GM12878 (cell line): ENCODE data around the gene MYO1D. TPM values are rescaled to one million over a fixed set of nuclear protein-coding genes. Genes with fewer than 3 reads are reported as not detected.

Experiments used
- ATAC-seq: fragments of 200-7000 bp; cut with Tn5 transposase; 3 replicates; pipeline ENCODE4 v1.9.1; 2020; ENCODE audit warnings: mild to moderate bottlenecking, moderate library complexity
- BruUV-seq: library from RNA; stranded (reverse); fragments of 400-500 nt; replicated peaks from 2 replicates; lab custom pipeline; 2021; lab: Mats Ljungman, UMichigan
- CTCF ChIA-PET: fragments of 300-600 bp; sonication (Branson Sonifier 250); formaldehyde crosslinking; extraction: SDS; loops from one replicate; lab custom pipeline; 2021; ENCODE audit warnings: inconsistent platforms; lab: Yijun Ruan, JAX
- POLR2A ChIA-PET: fragments of 350-600 bp; formaldehyde crosslinking; extraction: SDS; loops from one replicate; lab custom pipeline; 2021; ENCODE audit warnings: inconsistent platforms; lab: Charles Lee
- RAD21 ChIA-PET: fragments of 300-600 bp; sonication (Branson Sonifier 250); formaldehyde crosslinking; loops from one replicate; lab custom pipeline; 2023; ENCODE audit warnings: antibody characterized with exemption; ENCODE audit not compliant: unreplicated experiment; lab: Charles Lee
- SMC1A ChIA-PET: fragments of 300-600 bp; sonication (Branson Sonifier 250); formaldehyde crosslinking; loops from one replicate; lab custom pipeline; 2023; ENCODE audit not compliant: unreplicated experiment, uncharacterized antibody; lab: Charles Lee
- DNase-seq: peaks from one replicate; pipeline ENCODE4 v3.0.0-alpha.2; 2011; ENCODE audit warnings: low read depth, low spot score
- FAIRE-seq: peaks from 3 replicates; lab custom pipeline; 2011; peaks lifted over from hg19 to GRCh38; lab: Jason Lieb, UNC
- H2AFZ ChIP-seq: 2 replicates; pipeline ENCODE4 v1.6.0; 2011; ENCODE audit warnings: low read depth, low read length, control low read depth; ENCODE audit not compliant: control insufficient read depth
- H3K27ac ChIP-seq: 2 replicates; pipeline ENCODE4 v1.5.1; 2011; ENCODE audit warnings: control low read depth; ENCODE audit not compliant: control insufficient read depth, insufficient read depth
- H3K27me3 ChIP-seq, 2 experiments: replicated peaks in 1 of 2; 2 replicates each; pipeline versions ENCODE4 v1.6.0 to v1.6.1; 2011; ENCODE audit warnings: low read length in 1 of 2; ENCODE audit not compliant: control insufficient read depth in 2 of 2, insufficient read depth in 2 of 2
- H3K36me3 ChIP-seq, 2 experiments: 2 replicates each; pipeline ENCODE4 v1.5.1; 2011; ENCODE audit warnings: low read length in 1 of 2; ENCODE audit not compliant: control insufficient read depth in 2 of 2, insufficient read depth in 2 of 2
- H3K4me1 ChIP-seq: 2 replicates; pipeline ENCODE4 v1.6.1; 2011; ENCODE audit warnings: mild to moderate bottlenecking, low read length, moderate library complexity, mixed read lengths; ENCODE audit not compliant: control insufficient read depth, insufficient read depth
- H3K4me2 ChIP-seq: 2 replicates; pipeline ENCODE4 v1.6.0; 2011; ENCODE audit warnings: control low read depth; ENCODE audit not compliant: control insufficient read depth, insufficient read depth
- H3K4me3 ChIP-seq: fragments of 200-600 bp; sonication (generic); 2 replicates; pipeline ENCODE4 v1.5.1; 2016
- H3K79me2 ChIP-seq: 2 replicates; pipeline ENCODE4 v1.6.0; 2011; ENCODE audit warnings: low read length; ENCODE audit not compliant: control insufficient read depth, insufficient read depth
- H3K9ac ChIP-seq: 2 replicates; pipeline ENCODE4 v1.8.0; 2011; ENCODE audit warnings: low read length, control low read depth, mixed read lengths; ENCODE audit not compliant: control insufficient read depth, insufficient read depth
- H3K9me3 ChIP-seq: replicated peaks from 3 replicates; pipeline ENCODE4 v1.5.1; 2011; ENCODE audit warnings: mild to moderate bottlenecking, low read length; ENCODE audit not compliant: control insufficient read depth, insufficient read depth
- H4K20me1 ChIP-seq: 2 replicates; pipeline ENCODE4 v1.6.0; 2011; ENCODE audit not compliant: control insufficient read depth, insufficient read depth
- CBFB ChIP-seq: IDR thresholded peaks from 2 replicates; pipeline ENCODE4 v1.6.1; 2016; ENCODE audit warnings: antibody characterized with exemption, low read depth
- CUX1 ChIP-seq: IDR thresholded peaks from 2 replicates; pipeline ENCODE4 v1.6.1; 2012; ENCODE audit warnings: improper control_type of control experiment, low read depth, low read length; ENCODE audit not compliant: insufficient replicate concordance
- JUND ChIP-seq: IDR thresholded peaks from 2 replicates; pipeline ENCODE4 v1.6.1; 2012; ENCODE audit warnings: low read depth, mild to moderate bottlenecking, low read length, improper control_type of control experiment, moderate library complexity
- NFYB ChIP-seq: IDR thresholded peaks from 2 replicates; pipeline ENCODE4 v1.6.1; 2011; ENCODE audit warnings: low read depth, mild to moderate bottlenecking, low read length, improper control_type of control experiment, moderate library complexity; ENCODE audit not compliant: insufficient read depth
- SMC3 ChIP-seq: IDR thresholded peaks from 2 replicates; pipeline ENCODE4 v1.6.1; 2011; ENCODE audit warnings: low read length, improper control_type of control experiment, borderline replicate concordance
- TCF12 ChIP-seq: IDR thresholded peaks from 2 replicates; pipeline ENCODE4 v1.6.1; 2011; ENCODE audit warnings: low read depth, mild to moderate bottlenecking, low read length
- TCF3 ChIP-seq: IDR thresholded peaks from 2 replicates; pipeline ENCODE4 v1.6.1; 2012; ENCODE audit warnings: low read depth, mild to moderate bottlenecking, low read length, borderline replicate concordance; ENCODE audit not compliant: insufficient read depth
- USF1 ChIP-seq: IDR thresholded peaks from 2 replicates; pipeline ENCODE4 v1.6.1; 2011; ENCODE audit warnings: borderline replicate concordance, low read depth, mild to moderate bottlenecking, moderate library complexity, mixed read lengths, low read length; ENCODE audit not compliant: insufficient read depth; ENCODE audit errors: extremely low read length
- ZNF24 ChIP-seq: fragments of 450-650 bp; IDR thresholded peaks from 2 replicates; pipeline ENCODE4 v1.6.1; 2017; ENCODE audit warnings: antibody characterized with exemption, mild to moderate bottlenecking
- WGBS: methylation state at CpG from one replicate; pipeline ENCODE4 v1.1.6; 2016; ENCODE audit warnings: low lambda C conversion rate; ENCODE audit not compliant: insufficient replicate concordance, insufficient coverage; ENCODE audit errors: missing lambda C conversion rate; 5-methylcytosine and 5-hydroxymethylcytosine counted together
- in situ Hi-C: fragments of 300-500 bp; cut with MboI; formaldehyde crosslinking; loops from 9 replicates; pipeline ENCODE4 v1.14.3; 2018; ENCODE audit warnings: mixed read lengths
- intact Hi-C: fragments of 100-400 bp; cut with micrococcal nuclease; formaldehyde crosslinking; loops from one replicate; pipeline ENCODE4 v1.14.2; 2022; ENCODE audit not compliant: unreplicated experiment
- polyA plus RNA-seq, 11 experiments: library from polyadenylated mRNA; depleted of rRNA in 4 of 11; unstranded in 6 of 11; stranded (reverse) in 5 of 11; fragments of >200 nt; fragmentation: Nextera tagmentation in 4 of 11; fragmentation: Illumina TruSeq in 1 of 11; extraction: Ambion mirVana in 4 of 11; extraction: Trizol in 1 of 11; gene quantifications; 1 replicate in 1 of 11; 2 replicates in 10 of 11; pipeline versions ENCODE4 v1.2.1 to v1.2.3, GENCODE V29; 2011 to 2016; ENCODE audit warnings: inconsistent platforms in 2 of 11, missing spikeins in 2 of 11, low read depth in 1 of 11
- total RNA-seq, 4 experiments: library from RNA; depleted of rRNA in 3 of 4; stranded (reverse); fragments of >200 nt in 3 of 4; fragmentation: Illumina TruSeq in 1 of 4; extraction: Trizol in 1 of 4; gene quantifications; 2 replicates each; pipeline versions ENCODE4 v1.2.1 to v1.2.3, GENCODE V29; 2013 to 2021
- TF ChIP-seq, protein P1 (sequence below): IDR thresholded peaks from 2 replicates; pipeline ENCODE4 v1.6.1; 2012; ENCODE audit warnings: low read depth, low read length, improper control_type of control experiment

MYO1D gene
- total and polyA plus RNA-seq, 10 of the 15 experiments (the other 5 are each of a cell fraction or from before 2014, with no cell fraction given) = 1.8 to 37.7 (median 25.4) TPM

DNA sequence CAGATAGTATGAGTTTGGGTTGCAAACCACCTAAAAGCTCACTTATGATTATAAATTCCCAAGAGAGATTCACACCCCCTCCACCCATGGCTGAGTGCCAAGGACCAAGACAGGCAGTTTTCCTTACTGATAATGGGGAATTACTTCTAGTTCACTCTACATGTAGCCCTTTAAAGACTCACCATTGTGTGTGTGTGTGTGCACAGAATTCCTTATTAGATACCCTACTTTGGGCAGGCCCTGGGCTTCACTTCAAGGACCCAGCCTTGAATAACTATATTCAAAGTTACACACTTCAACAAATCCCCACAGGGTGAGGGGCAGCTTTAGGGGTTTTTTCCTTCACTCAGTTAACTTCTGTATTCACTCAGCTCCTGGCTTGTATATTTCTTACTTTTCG lies 143.5 kb downstream of the MYO1D start:
- FAIRE-seq = no peak
- Histone ChIP-seq H3K27me3 (no peaks in the 10 kb centered on the region), H2AFZ (no peak overlapping the region), H3K9ac (no peak overlapping the region), H3K79me2 (no peaks in the 10 kb centered on the region), H3K4me1 (no peaks in the 10 kb centered on the region), H3K4me2 (no peak overlapping the region), H4K20me1 (no peaks in the 10 kb centered on the region), H3K4me3 (no peak overlapping the region), H3K9me3 (peaks cover 7% of the 10 kb centered on the region; the same call in 2 of the 3 replicates), H3K36me3 (peaks cover 0 to 6% of the 10 kb centered on the region in 2 experiments; a peak in 3 of 4 replicates), H3K27ac (no peak overlapping the region)
- in situ Hi-C loops = no loop called here
- intact Hi-C loops = no loop called here
- BruUV-seq = no TSS peak
- no peak for TF ChIP-seq TCF12
- TF ChIP-seq ZNF24 = no peak
- TF ChIP-seq CBFB = no peak
- no peak for DNase-seq
- ChIA-PET SMC1A (interaction anchor here (0.6 to 1.0 kb wide), 2 partner anchors 37 to 523 kb away, joined by 3 read pairs; no protein-coding TSS in a partner anchor), POLR2A (no interaction called here), CTCF (interaction anchor here (1.1 to 1.4 kb wide), 2 partner anchors 23 to 176 kb away, joined by 3 read pairs; no protein-coding TSS in a partner anchor), RAD21 (no interaction called here)
- 95% methylated on average over 1 of the region's 1 CpG for WGBS
- ATAC-seq = no peak

DNA sequence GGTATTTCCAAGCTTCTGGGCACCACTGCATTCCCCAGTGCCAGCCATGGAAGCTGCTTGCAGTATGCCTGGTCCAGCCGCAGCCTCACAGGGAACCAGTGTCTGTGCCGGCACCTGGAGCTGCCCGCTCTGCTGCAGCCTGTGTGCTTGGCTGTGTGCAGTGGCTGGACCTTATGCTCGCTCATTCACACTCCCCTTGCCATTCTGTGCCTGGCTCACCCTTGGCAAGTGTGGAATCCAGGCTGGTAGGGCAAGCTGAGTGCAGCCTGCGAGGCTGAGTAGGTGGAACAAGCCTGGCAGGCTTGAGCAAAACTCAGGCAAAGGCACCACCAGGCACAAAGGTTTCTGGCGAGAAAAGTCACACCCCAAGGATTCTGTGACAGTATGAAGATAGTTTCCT lies 144.0 kb downstream of the MYO1D start:
- 78% methylated on average over 6 of the region's 6 CpGs for WGBS
- Histone ChIP-seq H3K27ac (no peak overlapping the region), H3K9me3 (peaks cover 7% of the 10 kb centered on the region; the same call in 2 of the 3 replicates), H3K4me1 (no peaks in the 10 kb centered on the region), H3K9ac (no peak overlapping the region), H3K4me2 (no peak overlapping the region), H3K36me3 (peaks cover 0 to 6% of the 10 kb centered on the region in 2 experiments; a peak in 3 of 4 replicates), H3K27me3 (no peaks in the 10 kb centered on the region), H3K79me2 (no peaks in the 10 kb centered on the region), H3K4me3 (no peak overlapping the region), H2AFZ (no peak overlapping the region), H4K20me1 (no peaks in the 10 kb centered on the region)
- FAIRE-seq = no peak
- ChIA-PET SMC1A (interaction anchor here (0.6 to 1.0 kb wide), 2 partner anchors 37 to 522 kb away, joined by 3 read pairs; no protein-coding TSS in a partner anchor), RAD21 (no interaction called here), POLR2A (no interaction called here), CTCF (interaction anchor here (1.1 to 1.4 kb wide), 2 partner anchors 24 to 177 kb away, joined by 3 read pairs; no protein-coding TSS in a partner anchor)
- in situ Hi-C loops = no loop called here
- no peak for DNase-seq
- intact Hi-C loops = no loop called here
- no TSS peak for BruUV-seq
- no peak for ATAC-seq
- TF ChIP-seq NFYB (no peak), JUND (no peak), USF1 (no peak), TCF3 (no peak), CUX1 (no peak), SMC3 (no peak)
- TF ChIP-seq, protein P1, sequence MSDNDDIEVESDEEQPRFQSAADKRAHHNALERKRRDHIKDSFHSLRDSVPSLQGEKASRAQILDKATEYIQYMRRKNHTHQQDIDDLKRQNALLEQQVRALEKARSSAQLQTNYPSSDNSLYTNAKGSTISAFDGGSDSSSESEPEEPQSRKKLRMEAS = no peak
